ENCODE data around the gene CHCHD3.

Gene CHCHD3

GRCh38 chr7:132858760-132859159 is 223.1 kb downstream of the CHCHD3 start (continued):
- no peak for TF ChIP-seq ZNF777 (tag by site-specific recombination; IDR thresholded peaks at IDR 0.05; ENCODE audit: borderline replicate concordance)
- TF ChIP-seq BCL11A (tag by site-specific recombination; IDR thresholded peaks at IDR 0.05; ENCODE audit: low read depth) = no peak
- no peak for TF ChIP-seq PATZ1 (tag by site-specific recombination; IDR thresholded peaks at IDR 0.05)
- no peak for TF ChIP-seq GLI4 (tag by site-specific recombination; IDR thresholded peaks at IDR 0.05)
- no peak for TF ChIP-seq ZEB2 (tag by site-specific recombination; IDR thresholded peaks at IDR 0.05)
- no peak for TF ChIP-seq ZNF24 (tag by site-specific recombination; IDR thresholded peaks at IDR 0.05)
- no peak for TF ChIP-seq PRDM4 (tag by site-specific recombination; IDR thresholded peaks at IDR 0.05)
- TF ChIP-seq PRDM6 (tag by site-specific recombination; IDR thresholded peaks at IDR 0.05) = no peak
- TF ChIP-seq ZNF585B (tag by site-specific recombination; IDR thresholded peaks at IDR 0.05) = no peak

GRCh38 chr7:132858251-132858650 is 223.6 kb downstream of the CHCHD3 start:
- CTCF ChIA-PET = interaction anchor here (0.6 kb wide), 1 partner anchor 11 kb away, joined by 3 read pairs; no protein-coding TSS in a partner anchor
- Histone ChIP-seq H3K27ac (ENCODE audit: extremely low read depth, low read depth, low read length) (no peak overlapping the region), H3K4me1 (ENCODE audit: control insufficient read depth, insufficient read depth, low read length) (peaks cover 3% of the 10 kb centered on the region; the same call in 1 of the 2 replicates), H3K4me3 (ENCODE audit: low read depth, low read length) (no peak overlapping the region), H3K36me3 (ENCODE audit: control insufficient read depth in 2 of 2, insufficient read depth in 1 of 2, low read length in 2 of 2) (no peaks in the 10 kb centered on the region), H3K9me3 (ENCODE audit: control insufficient read depth, insufficient read depth, low read depth, low read length) (no peaks in the 10 kb centered on the region)
- TF ChIP-seq ZNF292 (tag by site-specific recombination; IDR thresholded peaks at IDR 0.05; ENCODE audit: borderline replicate concordance, low read depth) (no peak), PRDM1 (tag by site-specific recombination; IDR thresholded peaks at IDR 0.05) (peak; percentile 61; the same call in 1 of the 2 replicates)
- POLR2A ChIA-PET = no interaction called here

- Histone ChIP-seq H3K27ac (ENCODE audit: extremely low read depth, low read depth, low read length) (no peak overlapping the region), H3K36me3 (ENCODE audit: control insufficient read depth in 2 of 2, insufficient read depth in 1 of 2, low read length in 2 of 2) (no peaks in the 10 kb centered on the region), H3K4me1 (ENCODE audit: control insufficient read depth, insufficient read depth, low read length) (peaks cover 3% of the 10 kb centered on the region; the same call in 1 of the 2 replicates), H3K4me3 (ENCODE audit: low read depth, low read length) (no peak overlapping the region), H3K9me3 (ENCODE audit: control insufficient read depth, insufficient read depth, low read depth, low read length) (no peaks in the 10 kb centered on the region)
- CTCF ChIA-PET = no interaction called here
- TF ChIP-seq KLF16 (tag by site-specific recombination; IDR thresholded peaks at IDR 0.05) (no peak), WT1 (tag by site-specific recombination; IDR thresholded peaks at IDR 0.05) (no peak), ZNF16 (tag by site-specific recombination; IDR thresholded peaks at IDR 0.05; ENCODE audit: low read depth) (no peak), GFI1B (tag by site-specific recombination; IDR thresholded peaks at IDR 0.05) (no peak), ELK4 (IDR thresholded peaks at IDR 0.05; ENCODE audit: borderline replicate concordance, low read depth, low read length) (no peak), ZNF280C (tag by site-specific recombination; IDR thresholded peaks at IDR 0.05) (no peak), ZFP37 (tag by site-specific recombination; IDR thresholded peaks at IDR 0.05) (no peak)
- POLR2A ChIA-PET = no interaction called here
Measured at GRCh38 chr7:132857703-132858102, 224.2 kb downstream of the CHCHD3 start.
